H1 (cell line): ENCODE results near the gene RBM6. TPM values are rescaled to one million over a fixed set of nuclear protein-coding genes. Genes with fewer than 3 reads are reported as not detected.

ENCODE experiments used
- CTCF ChIA-PET: fragments of 300-600 bp; sonication (Branson Sonifier 250); formaldehyde crosslinking; loops from one replicate; lab custom pipeline; 2021; ENCODE audit not compliant: partially characterized antibody; lab: Charles Lee
- POLR2A ChIA-PET: fragments of 300-600 bp; sonication (Branson Sonifier 250); formaldehyde crosslinking; loops from one replicate; lab custom pipeline; 2021; ENCODE audit warnings: inconsistent platforms; ENCODE audit not compliant: partially characterized antibody; lab: Charles Lee
- DNase-seq, 2 experiments: peaks; one replicate each; pipeline versions ENCODE4 v3.0.0 to v3.0.0-alpha.2; 2010 to 2022; ENCODE audit warnings: low spot score in 2 of 2, low read depth in 1 of 2, mixed read lengths in 1 of 2
- FAIRE-seq: peaks from 2 replicates; lab custom pipeline; 2011; peaks lifted over from hg19 to GRCh38; lab: Jason Lieb, UNC
- H2AFZ ChIP-seq: 2 replicates; pipeline ENCODE4 v1.8.1; 2012; ENCODE audit warnings: low read length, inconsistent platforms
- H2AK5ac ChIP-seq: 2 replicates; pipeline ENCODE4 v1.6.1; 2013; ENCODE audit warnings: low read depth, low read length
- H2BK120ac ChIP-seq: replicated peaks from 2 replicates; pipeline ENCODE3; 2013; ENCODE audit warnings: low read depth, low read length, inconsistent platforms
- H2BK12ac ChIP-seq: 2 replicates; pipeline ENCODE4 v1.6.1; 2013; ENCODE audit warnings: low read depth, low read length
- H2BK15ac ChIP-seq: 2 replicates; pipeline ENCODE4 v1.6.1; 2013; ENCODE audit warnings: low read length
- H2BK20ac ChIP-seq: 2 replicates; pipeline ENCODE4 v1.6.1; 2013; ENCODE audit warnings: low read length
- H2BK5ac ChIP-seq: 2 replicates; pipeline ENCODE4 v1.6.1; 2013; ENCODE audit warnings: low read depth, low read length
- H3K14ac ChIP-seq: 2 replicates; pipeline ENCODE4 v1.6.1; 2013; ENCODE audit warnings: inconsistent platforms; ENCODE audit not compliant: insufficient read length
- H3K18ac ChIP-seq: 2 replicates; pipeline ENCODE4 v1.6.1; 2013; ENCODE audit warnings: low read length; ENCODE audit errors: extremely low read depth
- H3K23ac ChIP-seq: 2 replicates; pipeline ENCODE4 v1.6.1; 2013; ENCODE audit warnings: inconsistent platforms; ENCODE audit not compliant: insufficient read length
- H3K23me2 ChIP-seq: 2 replicates; pipeline ENCODE4 v1.6.1; 2013; ENCODE audit warnings: low read depth, low read length
- H3K27ac ChIP-seq: 2 replicates; pipeline ENCODE4 v1.6.1; 2011; ENCODE audit warnings: low read depth, low read length, inconsistent platforms
- H3K27me3 ChIP-seq, 4 experiments: replicated peaks in 1 of 4; 1 replicate in 1 of 4; 2 replicates in 3 of 4; pipeline versions ENCODE4 v1.6.1 to v1.8.1; 2011 to 2013; ENCODE audit warnings: low read length in 3 of 4, mild to moderate bottlenecking in 3 of 4, inconsistent platforms in 2 of 4, mixed read lengths in 2 of 4, moderate library complexity in 1 of 4; ENCODE audit not compliant: control insufficient read depth in 3 of 4, insufficient read depth in 3 of 4; ENCODE audit errors: extremely low read depth in 1 of 4
- H3K36me3 ChIP-seq, 4 experiments: 2 replicates each; pipeline versions ENCODE4 v1.6.1 to v1.8.1; 2011 to 2013; ENCODE audit warnings: mild to moderate bottlenecking in 4 of 4, low read length in 3 of 4, moderate library complexity in 2 of 4, control low read depth in 1 of 4, inconsistent platforms in 1 of 4; ENCODE audit not compliant: insufficient read depth in 4 of 4, control insufficient read depth in 2 of 4
- H3K4ac ChIP-seq: replicated peaks from 2 replicates; pipeline ENCODE3; 2013; ENCODE audit warnings: low read length, low read depth, mixed read lengths, inconsistent platforms; ENCODE audit not compliant: insufficient read length
- H3K4me1 ChIP-seq, 4 experiments: replicated peaks in 1 of 4; 1 replicate in 1 of 4; 2 replicates in 3 of 4; pipeline versions ENCODE4 v1.6.1 to v1.8.1; 2011 to 2013; ENCODE audit warnings: low read length in 3 of 4, inconsistent platforms in 2 of 4, mixed read lengths in 1 of 4; ENCODE audit not compliant: insufficient read depth in 4 of 4, control insufficient read depth in 3 of 4
- H3K4me2 ChIP-seq, 2 experiments: 2 replicates each; pipeline versions ENCODE4 v1.6.1 to v1.8.1; 2011 to 2013; ENCODE audit warnings: low read depth in 2 of 2, low read length in 2 of 2, control low read depth in 1 of 2, inconsistent platforms in 1 of 2, mild to moderate bottlenecking in 1 of 2; ENCODE audit not compliant: insufficient read depth in 1 of 2
- H3K4me3 ChIP-seq, 4 experiments: fragments of 200-600, 300-600 bp in 1 of 4; sonication (generic), shearing (Covaris generic), sonication (Bioruptor Twin) in 1 of 4; 2 replicates each; pipeline versions ENCODE4 v1.5.1 to v1.8.1; 2011 to 2016; ENCODE audit warnings: low read length in 4 of 4, low read depth in 3 of 4, control low read depth in 2 of 4, inconsistent platforms in 2 of 4, mild to moderate bottlenecking in 2 of 4, mixed read lengths in 1 of 4, moderate library complexity in 1 of 4; ENCODE audit not compliant: insufficient read depth in 2 of 4; ENCODE audit errors: extremely low read depth in 1 of 4
- H3K56ac ChIP-seq: replicated peaks from 2 replicates; pipeline ENCODE3; 2013; ENCODE audit warnings: low read depth, mild to moderate bottlenecking, mixed read lengths, low read length, inconsistent platforms; ENCODE audit not compliant: insufficient read length
- H3K79me1 ChIP-seq: 2 replicates; pipeline ENCODE4 v1.6.1; 2013; ENCODE audit warnings: low read depth, low read length, control low read depth
- H3K79me2 ChIP-seq, 2 experiments: 2 replicates each; pipeline versions ENCODE4 v1.6.1 to v1.8.1; 2012 to 2013; ENCODE audit warnings: low read length in 2 of 2, mild to moderate bottlenecking in 2 of 2, inconsistent platforms in 1 of 2; ENCODE audit not compliant: insufficient read depth in 2 of 2, control insufficient read depth in 1 of 2
- H3K9ac ChIP-seq, 4 experiments: replicated peaks in 1 of 4; 1 replicate in 1 of 4; 2 replicates in 3 of 4; pipeline versions ENCODE4 v1.6.1 to v1.8.1; 2011 to 2013; ENCODE audit warnings: low read depth in 3 of 4, low read length in 3 of 4, control low read depth in 2 of 4, mild to moderate bottlenecking in 2 of 4, moderate library complexity in 2 of 4, inconsistent platforms in 1 of 4; ENCODE audit errors: extremely low read depth in 1 of 4
- H3K9me3 ChIP-seq, 2 experiments: 2 replicates each; pipeline versions ENCODE4 v1.6.1 to v1.8.1; 2012 to 2013; ENCODE audit warnings: mild to moderate bottlenecking in 2 of 2, moderate library complexity in 2 of 2, control low read depth in 1 of 2, inconsistent platforms in 1 of 2, low read depth in 1 of 2, low read length in 1 of 2, mixed read lengths in 1 of 2; ENCODE audit not compliant: insufficient read depth in 2 of 2
- H4K20me1 ChIP-seq, 2 experiments: replicated peaks in 1 of 2; 2 replicates each; pipeline versions ENCODE3 to v1.8.1; 2011 to 2013; ENCODE audit warnings: inconsistent platforms in 2 of 2, low read length in 2 of 2, mild to moderate bottlenecking in 1 of 2; ENCODE audit not compliant: insufficient read depth in 2 of 2, control insufficient read depth in 1 of 2
- H4K5ac ChIP-seq: 2 replicates; pipeline ENCODE4 v1.6.1; 2013; ENCODE audit warnings: low read length, low read depth, mixed read lengths, inconsistent platforms; ENCODE audit not compliant: insufficient read length
- H4K8ac ChIP-seq: 2 replicates; pipeline ENCODE4 v1.8.0; 2013; ENCODE audit warnings: mild to moderate bottlenecking, moderate library complexity, low read length, inconsistent platforms; ENCODE audit not compliant: insufficient read depth; ENCODE audit errors: extremely low read depth
- H4K91ac ChIP-seq: replicated peaks from 2 replicates; pipeline ENCODE3; 2013; ENCODE audit warnings: low read length, mixed read lengths, inconsistent platforms; ENCODE audit not compliant: insufficient read length
- HDAC2 ChIP-seq, 2 experiments: fragments of 300-600 bp in 1 of 2; sonication (generic) in 1 of 2; IDR thresholded peaks; 2 replicates each; pipeline ENCODE4 v1.6.1; 2011 to 2012; ENCODE audit warnings: low read depth in 2 of 2, low read length in 2 of 2, mild to moderate bottlenecking in 2 of 2, moderate library complexity in 2 of 2, borderline replicate concordance in 1 of 2, inconsistent platforms in 1 of 2
- TCF12 ChIP-seq: IDR thresholded peaks from 2 replicates; pipeline ENCODE4 v1.6.1; 2011; ENCODE audit warnings: low read depth, mild to moderate bottlenecking, low read length
- WGBS, 2 experiments: shearing (Covaris generic) in 1 of 2; methylation state at CpG; one replicate each; pipeline versions ENCODE4 v1.1.6 to v1.1.7; 2013 to 2015; ENCODE audit warnings: low lambda C conversion rate in 2 of 2, mixed read lengths in 2 of 2, inconsistent platforms in 1 of 2, low coverage in 1 of 2, missing lambda C conversion rate in 1 of 2; ENCODE audit not compliant: insufficient replicate concordance in 2 of 2, insufficient coverage in 1 of 2, insufficient read length in 1 of 2; ENCODE audit errors: extremely low coverage in 1 of 2, missing lambda C conversion rate in 1 of 2; 5-methylcytosine and 5-hydroxymethylcytosine counted together
- polyA plus RNA-seq, 7 experiments: library from polyadenylated mRNA; depleted of rRNA in 3 of 7; stranded (reverse) in 5 of 7; unstranded in 2 of 7; fragments of >200 nt in 5 of 7; fragments of 200-250 nt in 2 of 7; gene quantifications; 1 replicate in 5 of 7; 2 replicates in 1 of 7; 4 replicates in 1 of 7; pipeline versions ENCODE4 v1.2.1 to v1.2.3, GENCODE V29; 2011 to 2013; ENCODE audit warnings: missing spikeins in 2 of 7, mixed read lengths in 2 of 7
- total RNA-seq: library from RNA; stranded (reverse); fragmentation: NEBNext Ultra II Directional; extraction: Animal tissue kit (Norgen Biotek cat#: 25700); gene quantifications from 2 replicates; pipeline ENCODE4 v1.2.1, GENCODE V29; 2021

The RBM6 gene
- total and polyA plus RNA-seq, 2 of the 8 experiments (the other 6 are each of a cell fraction or from before 2014, with no cell fraction given), result 30.6 to 80.1 TPM

DNA sequence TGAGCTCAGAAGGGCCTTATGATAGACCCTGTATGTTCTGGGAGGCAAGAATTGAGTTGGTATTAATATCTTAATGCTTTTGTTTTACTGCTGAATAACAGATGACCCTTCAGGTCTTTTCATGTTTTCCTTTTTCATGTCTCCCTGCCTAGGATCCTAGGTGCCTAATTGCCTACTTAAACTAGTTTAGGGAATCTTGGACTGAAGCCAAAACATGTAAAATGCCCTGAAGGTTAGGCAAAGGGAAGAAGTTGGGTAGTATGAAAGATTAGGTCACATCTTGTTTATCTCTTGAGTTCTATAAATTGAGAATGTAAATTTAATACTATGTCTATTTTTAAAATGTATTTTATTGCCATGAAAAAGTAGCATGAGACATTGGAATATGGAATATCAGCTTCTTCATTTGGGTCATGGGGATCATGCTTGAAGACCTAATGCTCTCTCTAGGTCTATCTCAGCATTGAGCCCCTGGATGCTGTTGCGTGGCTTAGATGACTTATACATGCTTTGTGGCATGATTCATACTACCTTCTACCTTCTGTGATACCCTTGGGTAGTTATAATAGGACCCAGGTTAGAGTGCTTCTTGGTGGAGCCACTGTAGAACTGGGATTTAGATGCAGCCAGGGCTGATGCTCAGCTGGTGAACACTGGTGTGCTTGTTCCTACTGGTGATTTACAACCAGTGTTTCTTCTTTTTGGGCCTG is 26.4 kb downstream of the RBM6 start:
- H2BK15ac ChIP-seq, result no peak overlapping the region
- H3K9me3 ChIP-seq, result no peaks in the 10 kb centered on the region
- H3K4ac ChIP-seq, result no peak overlapping the region
- H2AK5ac ChIP-seq, result no peak overlapping the region
- DNase-seq (no peak), FAIRE-seq (no peak)
- H3K27ac ChIP-seq, result no peak overlapping the region
- H4K91ac ChIP-seq, result no peak overlapping the region
- H3K56ac ChIP-seq, result no peak overlapping the region
- H3K14ac ChIP-seq, result no peak overlapping the region
- no peak overlapping the region for H3K4me3 ChIP-seq
- no peak overlapping the region for H2BK5ac ChIP-seq
- no peak overlapping the region for H2BK12ac ChIP-seq
- H4K20me1 ChIP-seq, result peaks cover 1 to 3% of the 10 kb centered on the region in 2 experiments
- H3K27me3 ChIP-seq, result no peaks in the 10 kb centered on the region
- H4K5ac ChIP-seq, result no peak overlapping the region
- H3K18ac ChIP-seq, result no peak overlapping the region
- H3K79me1 ChIP-seq, result peaks cover 3% of the 10 kb centered on the region; the same call in 1 of the 2 replicates
- ChIA-PET POLR2A (no interaction called here), CTCF (interaction anchor here (0.6 to 0.7 kb wide), 2 partner anchors 29 to 156 kb away, joined by 3 to 4 read pairs; no protein-coding TSS in a partner anchor)
- no peak overlapping the region for H3K9ac ChIP-seq
- WGBS, 2 experiments, result 79% methylated on average over 1 of the region's 1 CpG; no CpG with 5 or more reads in 1 of the 2 experiments
- H3K79me2 ChIP-seq, result peaks cover 0 to 41% of the 10 kb centered on the region in 2 experiments; a peak in 1 of 4 replicates
- H2AFZ ChIP-seq, result no peak overlapping the region
- no peak overlapping the region for H2BK20ac ChIP-seq
- peaks cover 0 to 24% (median 0%) of the 10 kb centered on the region in 4 experiments; a peak in 2 of 8 replicates for H3K36me3 ChIP-seq
- no peaks in the 10 kb centered on the region for H3K23me2 ChIP-seq
- H3K4me2 ChIP-seq, result no peak overlapping the region
- H3K23ac ChIP-seq, result no peak overlapping the region
- no peak overlapping the region for H4K8ac ChIP-seq
- H3K4me1 ChIP-seq, result peaks cover 0 to 3% (median 0%) of the 10 kb centered on the region in 4 experiments; a peak in 2 of 7 replicates
- H2BK120ac ChIP-seq, result no peak overlapping the region
- TF ChIP-seq HDAC2 (IDR thresholded peaks at IDR 0.05; ENCODE audit: borderline replicate concordance in 1 of 2, low read depth in 2 of 2, low read length in 2 of 2), result no peak
- TF ChIP-seq TCF12, result no peak
